ENCODE measurements around the gene TSC2.
"Not testable (repeated sequence)": the region's sequence is repeated elsewhere in the genome, so short reads cannot be mapped to it uniquely, and the experiment has no call there.

The TSC2 gene

DNA sequence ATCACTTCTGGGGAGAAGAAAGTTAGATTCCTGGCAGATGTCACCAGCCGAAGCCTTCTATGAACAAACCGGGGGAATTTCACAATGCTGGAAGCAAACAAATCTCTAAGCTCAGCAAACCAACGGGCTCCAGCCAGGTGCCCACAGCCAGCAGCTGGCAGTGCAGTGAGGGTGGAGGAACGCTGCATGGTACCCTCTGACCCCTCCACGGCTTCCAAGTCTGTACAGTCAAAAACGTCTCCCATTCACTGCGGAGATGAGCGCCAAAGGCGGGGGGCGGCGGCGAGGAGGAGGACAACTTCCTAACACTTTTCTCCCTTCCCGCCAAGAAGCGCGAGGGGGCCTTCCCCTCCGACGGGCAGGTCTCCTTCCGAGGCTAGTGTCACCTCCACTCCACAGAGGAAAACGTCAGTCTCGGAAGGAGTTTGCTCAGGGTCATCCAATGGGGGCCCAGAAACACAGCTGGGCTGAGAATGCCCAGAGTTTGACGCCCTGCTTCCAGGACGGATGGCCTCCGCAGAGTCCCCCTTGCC, 39.1 kb upstream of the TSC2 start:
- intact Hi-C loops (cut with DNase I): no loop called here
- no peak for DNase-seq

DNA sequence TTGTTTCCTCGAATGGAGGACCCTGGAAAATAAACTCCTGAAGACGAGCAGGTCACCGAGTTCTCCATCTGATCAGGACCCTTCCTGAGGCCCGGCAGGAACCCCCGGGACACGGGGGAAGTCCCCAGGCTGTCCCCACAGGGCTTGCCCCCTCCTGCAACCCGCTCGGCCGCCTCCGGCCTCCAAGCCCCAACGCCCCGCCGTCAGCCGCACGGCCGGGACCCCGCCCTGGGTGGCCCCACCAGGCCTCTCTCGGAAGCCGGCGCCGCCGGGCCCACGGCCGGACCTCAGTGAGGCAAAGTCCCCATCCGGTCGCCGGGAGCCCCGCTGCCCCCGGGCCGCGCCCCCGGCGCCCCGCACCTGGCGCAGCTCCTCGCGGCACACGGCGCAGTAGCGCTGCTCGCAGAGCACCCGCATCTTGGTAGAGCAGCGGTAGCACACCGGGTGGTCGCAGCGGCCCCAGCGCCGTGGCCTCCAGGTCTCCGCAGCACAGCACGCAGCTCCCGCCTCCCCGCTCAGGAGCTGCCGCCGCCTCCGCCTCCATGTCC, 38.5 kb upstream of the TSC2 start:
- peak in 1 of 42 donors; percentile 28 for DNase-seq
- intact Hi-C loops (cut with DNase I): no loop called here

DNA sequence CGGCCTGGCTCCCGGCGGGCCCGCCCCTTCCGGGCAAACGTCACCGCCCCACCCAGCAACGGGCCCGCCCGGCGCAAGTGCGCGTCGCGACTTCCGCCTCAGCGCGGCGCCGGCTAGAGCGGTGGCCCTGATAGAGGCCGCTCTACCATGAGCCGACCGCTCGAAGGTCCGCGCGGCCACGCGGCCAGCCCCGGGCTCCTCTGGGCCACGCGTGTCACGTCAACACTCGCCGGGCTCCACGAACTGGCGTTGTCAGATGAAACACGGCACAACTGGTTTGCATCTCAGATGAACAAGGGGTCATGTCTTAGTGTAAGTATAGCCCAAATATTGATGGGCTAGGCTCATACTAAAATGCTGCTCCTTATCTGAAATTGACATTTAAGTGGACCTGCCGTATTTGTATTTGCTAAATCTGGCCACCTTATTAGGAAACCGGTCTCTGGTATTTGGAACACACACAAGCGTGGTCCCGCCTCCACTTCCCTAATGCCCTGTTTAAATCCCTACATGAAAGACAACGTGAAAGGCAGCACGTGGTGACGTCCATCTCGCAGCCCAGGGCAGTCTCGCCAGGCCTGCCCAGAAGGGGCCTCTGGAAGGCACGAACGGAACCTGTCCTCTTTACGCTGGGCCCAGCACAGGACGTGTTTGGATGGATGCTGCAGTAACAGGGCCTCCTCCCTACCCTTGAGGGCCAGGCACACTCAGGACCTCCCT, 37.8 kb upstream of the TSC2 start, which contains the start of gene ZNF598:
ZNF598 (minus strand) TSS at position 31 of the 720 bp plus-strand sequence.
- intact Hi-C loops (cut with DNase I): no loop called here
- DNase-seq: peak; percentile 49 to 93 (median 86)

GRCh38 chr16:2011726-2012125, 36.1 kb upstream of the TSC2 start:
- DNase-seq; intact Hi-C loops (cut with DNase I): not testable (repeated sequence)

DNA sequence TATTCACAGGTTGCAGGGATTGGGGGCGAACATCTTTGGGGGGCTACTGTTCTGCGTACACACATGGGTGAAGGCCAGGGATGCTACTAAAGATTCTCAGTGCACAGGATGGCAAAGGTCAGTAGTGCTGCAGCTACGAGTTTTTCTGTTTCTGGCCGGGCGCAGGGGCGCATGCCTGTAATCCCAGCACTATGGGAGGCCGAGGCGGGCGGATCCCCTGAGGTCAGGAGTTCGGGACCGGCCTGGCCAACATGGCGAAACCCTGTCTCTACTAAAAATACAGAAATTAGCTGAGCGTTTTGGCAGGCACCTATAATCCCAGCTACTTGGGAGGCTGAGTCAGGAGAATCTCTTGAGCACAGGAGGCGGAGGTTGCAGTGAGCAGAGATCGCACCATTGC, 34.3 kb upstream of the TSC2 start:
- intact Hi-C loops (cut with DNase I): no loop called here
- no peak for DNase-seq

- DNase-seq: no peak
- intact Hi-C loops (cut with DNase I): no loop called here
Measured at GRCh38 chr16:2015117-2015946, 32.5 kb upstream of the TSC2 start.

DNA sequence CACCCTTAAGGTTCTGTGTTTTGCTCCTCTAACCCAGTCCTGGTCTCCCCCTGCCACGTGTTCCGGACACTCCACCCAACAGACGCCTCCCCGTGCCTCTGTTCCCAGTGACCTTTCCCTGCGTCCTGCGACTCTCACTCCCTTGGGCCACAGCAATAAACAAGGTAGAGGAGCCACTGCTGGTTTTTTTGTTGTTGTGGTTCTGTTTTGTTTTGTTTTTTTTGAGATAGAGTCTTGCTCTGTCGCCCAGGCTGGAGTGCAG, 31.9 kb upstream of the TSC2 start:
- DNase-seq: no peak
- intact Hi-C loops (cut with DNase I): no loop called here

DNA sequence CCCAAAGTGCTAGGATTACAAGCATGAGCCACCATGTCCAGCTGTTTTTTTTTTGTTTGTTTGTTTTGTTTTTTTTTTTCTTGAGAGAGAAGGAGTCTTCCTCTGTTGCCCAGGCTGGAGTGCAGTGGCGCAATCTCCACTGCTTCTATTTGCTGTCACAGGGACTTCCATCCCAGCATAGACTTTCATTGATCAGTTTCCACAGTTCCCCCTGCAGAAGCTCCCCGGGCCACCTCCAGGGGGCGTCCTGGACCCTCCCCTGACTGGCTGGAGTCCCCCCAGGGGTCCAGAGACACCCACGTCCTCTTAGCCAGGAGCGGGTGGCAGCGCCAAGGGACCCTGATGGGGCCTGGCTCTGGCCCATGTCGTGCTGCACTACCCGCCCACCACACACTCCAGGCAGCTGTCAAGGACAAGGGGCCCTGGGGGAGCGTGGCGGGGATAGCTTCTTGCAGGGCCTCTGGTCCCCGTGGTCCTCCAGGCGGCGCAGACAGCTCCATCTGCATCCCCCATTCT, 31.3 kb upstream of the TSC2 start:
- no peak for DNase-seq
- intact Hi-C loops (cut with DNase I): no loop called here

GRCh38 chr16:2019518-2019920, 28.3 kb upstream of the TSC2 start, which contains the start of gene NPW:
Gene NPW (plus strand): TSS chr16:2019785.
- DNase-seq: no peak
- intact Hi-C loops (cut with DNase I): no loop called here

DNA sequence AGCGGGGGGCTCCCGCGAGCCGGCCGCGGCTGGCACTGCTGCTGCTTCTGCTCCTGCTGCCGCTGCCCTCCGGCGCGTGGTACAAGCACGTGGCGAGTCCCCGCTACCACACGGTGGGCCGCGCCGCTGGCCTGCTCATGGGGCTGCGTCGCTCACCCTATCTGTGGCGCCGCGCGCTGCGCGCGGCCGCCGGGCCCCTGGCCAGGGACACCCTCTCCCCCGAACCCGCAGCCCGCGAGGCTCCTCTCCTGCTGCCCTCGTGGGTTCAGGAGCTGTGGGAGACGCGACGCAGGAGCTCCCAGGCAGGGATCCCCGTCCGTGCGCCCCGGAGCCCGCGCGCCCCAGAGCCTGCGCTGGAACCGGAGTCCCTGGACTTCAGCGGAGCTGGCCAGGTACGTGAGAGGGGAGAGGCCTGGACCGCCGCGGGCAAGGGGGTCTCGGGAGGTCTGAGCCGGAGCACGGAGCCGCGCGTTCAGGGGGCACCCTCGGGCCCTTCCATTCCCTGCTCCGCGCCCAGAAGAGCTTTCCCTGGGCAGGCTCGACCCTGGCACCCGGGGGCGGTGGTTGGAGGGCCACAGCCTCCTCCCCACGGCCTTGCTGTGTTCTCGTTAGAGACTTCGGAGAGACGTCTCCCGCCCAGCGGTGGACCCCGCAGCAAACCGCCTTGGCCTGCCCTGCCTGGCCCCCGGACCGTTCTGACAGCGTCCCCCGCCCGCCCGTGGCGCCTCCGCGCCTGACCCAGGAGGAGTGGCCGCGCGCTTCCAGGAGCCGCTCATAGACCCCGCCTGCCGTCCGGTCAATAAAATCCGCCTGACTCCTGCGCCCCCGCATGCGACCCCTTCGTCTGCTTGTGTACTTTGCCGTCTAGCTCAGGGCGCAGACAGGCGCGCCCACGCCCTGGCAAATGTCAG, 27.6 kb upstream of the TSC2 start:
- intact Hi-C loops (cut with DNase I): loop anchor here (5.0 kb wide), 1 partner anchor 137 kb away; the partner anchor contains the start of gene TRAF7
- no peak for DNase-seq

DNA sequence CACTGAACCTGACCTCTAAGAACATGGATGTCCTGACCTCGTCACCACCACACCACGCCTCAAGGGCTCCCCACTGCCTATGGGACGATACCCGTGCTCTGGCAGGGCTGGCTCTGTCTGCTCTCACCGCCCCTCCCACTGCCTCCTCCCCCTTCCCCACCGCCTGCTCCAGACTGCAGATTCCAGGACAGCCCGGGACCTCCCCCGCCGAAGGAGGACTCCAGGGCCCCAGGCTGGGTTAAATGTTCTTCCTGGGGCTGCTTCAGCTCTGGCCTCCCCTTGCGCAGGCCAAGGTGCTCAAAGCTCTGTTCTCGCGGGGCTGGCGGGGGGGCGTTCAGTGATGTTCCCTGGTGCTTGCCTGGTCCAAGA, 25.1 kb upstream of the TSC2 start:
- DNase-seq: peak in 1 of 42 donors; percentile 18
- intact Hi-C loops (cut with DNase I): loop anchor here (5.0 kb wide), 1 partner anchor 135 kb away; the partner anchor contains the start of gene TRAF7

DNA sequence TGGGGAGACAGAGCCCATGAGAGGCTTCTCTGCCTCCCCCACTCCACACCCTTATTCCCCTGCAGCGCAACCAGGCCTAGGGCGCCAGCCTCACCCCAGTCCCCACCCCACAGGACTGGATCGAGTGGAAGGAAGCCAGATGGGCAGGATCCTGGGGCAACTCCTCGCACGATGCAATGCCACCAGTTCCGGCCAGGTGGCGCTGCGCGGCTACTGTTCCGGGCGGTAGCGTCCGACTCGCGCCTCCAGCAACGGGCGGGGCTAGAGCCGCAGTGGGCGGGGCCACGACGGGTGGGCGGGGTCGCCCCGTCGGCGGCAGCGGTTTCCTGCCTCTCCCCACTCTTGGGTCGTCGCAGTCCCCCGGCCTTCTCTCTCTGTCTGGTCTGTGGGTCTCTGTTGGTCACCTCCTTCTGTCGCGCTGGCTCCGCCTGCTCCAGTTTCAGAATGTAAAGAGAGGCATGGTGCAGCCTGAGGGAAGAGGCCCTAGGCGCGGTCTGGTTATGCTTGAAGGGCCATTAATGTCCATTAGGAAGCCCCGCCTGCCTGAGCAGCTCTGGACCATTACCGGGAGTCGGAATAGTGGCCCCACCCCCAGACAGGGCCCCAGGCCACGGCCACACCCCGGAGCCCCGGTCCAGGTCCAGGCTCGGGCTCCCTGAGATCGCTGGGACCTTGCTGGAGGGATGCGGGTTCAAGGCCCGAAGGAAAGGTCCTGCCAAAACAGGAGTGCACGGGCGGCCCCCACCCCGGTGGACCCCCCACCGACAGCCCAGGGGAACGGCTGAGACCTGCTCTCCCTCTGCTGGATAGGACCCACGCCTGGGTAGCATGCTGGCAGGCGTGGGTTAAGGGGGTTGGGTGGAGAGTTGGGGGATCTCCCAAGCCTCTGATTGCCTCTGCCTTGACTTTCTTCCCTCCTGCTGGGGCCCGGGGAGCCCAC, 24.4 kb upstream of the TSC2 start:
- intact Hi-C loops (cut with DNase I): loop anchor here (5.0 kb wide), 1 partner anchor 134 kb away; the partner anchor contains the start of gene TRAF7
- peak; percentile 86 to 99 (median 95) for DNase-seq

- no peak for DNase-seq
- intact Hi-C loops (cut with DNase I): loop anchor here (5.0 kb wide), 1 partner anchor 133 kb away; the partner anchor contains the start of gene TRAF7
Measured at GRCh38 chr16:2024032-2024420, 23.8 kb upstream of the TSC2 start.

GRCh38 chr16:2025251-2025650, 22.5 kb upstream of the TSC2 start:
- intact Hi-C loops (cut with DNase I): no loop called here
- no peak for DNase-seq

DNA sequence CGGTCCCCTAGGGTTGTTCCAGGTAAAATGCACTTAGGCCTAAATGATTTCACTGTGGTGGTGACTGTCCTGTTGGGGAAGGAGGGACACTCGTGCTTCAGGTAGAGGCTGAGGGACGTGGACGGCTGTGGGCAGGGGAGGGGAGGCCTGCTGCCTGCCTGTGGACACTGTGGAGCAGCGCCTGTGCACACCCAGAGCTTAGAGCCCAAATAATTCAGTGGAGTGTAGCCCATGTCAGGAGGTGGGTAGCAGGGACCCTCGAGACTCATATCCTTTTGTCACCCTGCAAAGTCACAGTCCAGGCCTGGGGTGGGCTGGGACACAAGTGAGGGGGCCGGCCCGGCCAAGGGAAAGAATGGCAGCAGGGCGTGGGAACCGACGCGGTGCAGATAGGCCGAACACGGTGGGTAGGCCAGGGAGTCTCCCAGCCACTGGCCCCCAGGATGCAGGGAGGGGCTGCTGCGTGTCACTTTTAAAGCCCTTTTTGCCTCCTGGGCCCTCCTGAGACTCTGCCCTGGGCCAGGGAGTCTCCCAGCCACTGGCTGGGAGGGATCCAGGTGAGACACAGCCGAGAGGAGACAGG, 21.8 kb upstream of the TSC2 start:
- intact Hi-C loops (cut with DNase I): no loop called here
- DNase-seq: no peak

- intact Hi-C loops (cut with DNase I): no loop called here
- peak in 20 of 42 donors; percentile 22 to 72 (median 50) for DNase-seq
Measured at GRCh38 chr16:2026461-2027023, 21.2 kb upstream of the TSC2 start, which contains the start of gene NHERF2. Gene NHERF2 (plus strand): TSS chr16:2026902. CDS start chr16:2027006, 104 bp downstream.
